Endothelial cell (in vitro differentiated cells): ENCODE measurements around the gene MAP3K6. TPM values are rescaled to one million over a fixed set of nuclear protein-coding genes. Genes with fewer than 3 reads are reported as not detected.
A peak's percentile ranks its signal among the peaks of the same experiment; 100 is the strongest.

Experiments
- DNase-seq: peaks from one replicate; pipeline ENCODE4 v3.0.0; 2021; ENCODE audit warnings: low spot score
- H3K27ac Mint-ChIP-seq: one replicate; pipeline ENCODE4 v1.8.0; 2021; ENCODE audit warnings: mixed read lengths, inconsistent platforms; ENCODE audit not compliant: unreplicated experiment
- H3K27me3 Mint-ChIP-seq: one replicate; pipeline ENCODE4 v1.8.0; 2021; ENCODE audit warnings: mild to moderate bottlenecking, moderate library complexity, mixed read lengths, inconsistent platforms; ENCODE audit not compliant: unreplicated experiment
- H3K36me3 Mint-ChIP-seq: one replicate; pipeline ENCODE4 v1.8.0; 2021; ENCODE audit warnings: mild to moderate bottlenecking, low read depth, mixed read lengths, inconsistent platforms; ENCODE audit not compliant: unreplicated experiment
- H3K4me1 Mint-ChIP-seq: one replicate; pipeline ENCODE4 v1.8.0; 2021; ENCODE audit warnings: mild to moderate bottlenecking, mixed read lengths, inconsistent platforms; ENCODE audit not compliant: unreplicated experiment
- H3K4me3 Mint-ChIP-seq: one replicate; pipeline ENCODE4 v1.8.0; 2021; ENCODE audit warnings: mild to moderate bottlenecking, mixed read lengths, inconsistent platforms; ENCODE audit not compliant: unreplicated experiment
- H3K9me3 Mint-ChIP-seq: one replicate; pipeline ENCODE4 v1.8.0; 2021; ENCODE audit warnings: mixed read lengths, inconsistent platforms; ENCODE audit not compliant: unreplicated experiment
- total RNA-seq: library from RNA; stranded (reverse); fragmentation: NEBNext Ultra II Directional; extraction: Animal tissue kit (Norgen Biotek cat#: 25700); gene quantifications from one replicate; pipeline ENCODE4 v1.2.1, GENCODE V29; 2021; ENCODE audit not compliant: unreplicated experiment
- TF ChIP-seq, protein P1 (sequence below): fragments of 200-600 bp; sonication (generic); IDR thresholded peaks from one replicate; pipeline ENCODE4 v1.5.0; 2021; ENCODE audit warnings: antibody characterized with exemption; ENCODE audit not compliant: unreplicated experiment

MAP3K6 gene
- total RNA-seq, 1 donor from 2014 or later: 35.7 TPM

DNA sequence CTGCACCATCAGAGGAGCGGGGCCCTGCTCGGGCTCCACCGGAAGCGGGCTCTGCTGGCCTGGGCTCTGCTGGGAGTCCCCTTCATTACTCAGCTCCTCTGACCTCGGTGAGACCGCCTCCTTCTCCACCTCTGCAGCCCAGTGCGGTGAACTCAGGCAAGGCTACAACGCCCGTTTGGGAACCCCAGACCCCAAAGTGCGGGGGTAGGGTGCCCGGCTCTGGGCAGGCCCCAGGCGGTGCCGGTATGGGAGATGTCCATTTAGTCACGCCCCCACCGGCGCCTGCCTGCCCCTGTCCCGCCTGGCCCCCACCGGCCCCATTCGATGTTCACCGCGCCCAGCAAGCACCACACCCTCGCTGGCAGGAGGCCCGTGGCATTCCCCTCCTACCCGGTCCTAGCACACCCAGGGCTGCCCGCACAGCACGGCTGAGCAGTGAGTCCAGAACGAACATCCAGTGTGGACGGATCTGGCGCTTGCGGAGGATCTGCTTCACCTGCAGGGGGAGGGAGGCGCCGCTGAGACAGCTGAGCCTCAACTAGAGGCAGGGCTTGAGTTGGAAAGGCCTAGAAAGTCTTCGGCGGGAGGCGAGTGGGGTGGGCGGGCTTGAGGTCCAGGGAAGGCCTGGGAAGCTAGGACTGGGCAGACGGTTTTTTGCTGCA, 10.0 kb downstream of the MAP3K6 start:
- DNase-seq: no peak
- Mint-ChIP-seq H3K27me3 (peaks cover 11% of the 10 kb centered on the region), H3K36me3 (peaks cover 21% of the 10 kb centered on the region)

DNA sequence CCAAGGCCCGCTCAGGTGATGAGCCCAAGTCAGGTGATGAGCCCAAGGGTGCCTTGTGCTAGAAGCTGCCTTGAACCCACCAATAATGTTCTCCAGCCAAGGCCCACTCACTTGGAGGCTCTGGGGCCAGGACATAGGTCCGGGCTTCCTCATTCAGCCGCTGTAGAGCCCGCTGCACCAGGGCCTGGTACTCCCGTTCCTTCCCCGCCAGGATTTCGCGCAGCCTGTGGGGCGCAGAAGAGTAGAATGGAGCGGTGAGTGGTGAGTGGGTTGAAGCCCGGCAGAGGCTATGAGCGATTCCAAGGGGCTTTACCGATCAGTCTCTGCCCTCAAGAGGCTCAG, 10.5 kb downstream of the MAP3K6 start:
- Mint-ChIP-seq H3K36me3 (peaks cover 21% of the 10 kb centered on the region), H3K4me1 (peaks cover 4% of the 10 kb centered on the region), H3K4me3 (no peak overlapping the region), H3K27ac (no peak overlapping the region), H3K27me3 (peaks cover 12% of the 10 kb centered on the region), H3K9me3 (no peaks in the 10 kb centered on the region)
- no peak for DNase-seq
- TF ChIP-seq, protein P1, sequence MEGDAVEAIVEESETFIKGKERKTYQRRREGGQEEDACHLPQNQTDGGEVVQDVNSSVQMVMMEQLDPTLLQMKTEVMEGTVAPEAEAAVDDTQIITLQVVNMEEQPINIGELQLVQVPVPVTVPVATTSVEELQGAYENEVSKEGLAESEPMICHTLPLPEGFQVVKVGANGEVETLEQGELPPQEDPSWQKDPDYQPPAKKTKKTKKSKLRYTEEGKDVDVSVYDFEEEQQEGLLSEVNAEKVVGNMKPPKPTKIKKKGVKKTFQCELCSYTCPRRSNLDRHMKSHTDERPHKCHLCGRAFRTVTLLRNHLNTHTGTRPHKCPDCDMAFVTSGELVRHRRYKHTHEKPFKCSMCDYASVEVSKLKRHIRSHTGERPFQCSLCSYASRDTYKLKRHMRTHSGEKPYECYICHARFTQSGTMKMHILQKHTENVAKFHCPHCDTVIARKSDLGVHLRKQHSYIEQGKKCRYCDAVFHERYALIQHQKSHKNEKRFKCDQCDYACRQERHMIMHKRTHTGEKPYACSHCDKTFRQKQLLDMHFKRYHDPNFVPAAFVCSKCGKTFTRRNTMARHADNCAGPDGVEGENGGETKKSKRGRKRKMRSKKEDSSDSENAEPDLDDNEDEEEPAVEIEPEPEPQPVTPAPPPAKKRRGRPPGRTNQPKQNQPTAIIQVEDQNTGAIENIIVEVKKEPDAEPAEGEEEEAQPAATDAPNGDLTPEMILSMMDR: no peak

More for the DNA sequence above, 10.0 kb downstream of the MAP3K6 start:
- Mint-ChIP-seq H3K27ac (no peak overlapping the region), H3K9me3 (no peaks in the 10 kb centered on the region), H3K4me1 (peaks cover 4% of the 10 kb centered on the region), H3K4me3 (no peak overlapping the region)
- TF ChIP-seq, protein P1: no peak

DNA sequence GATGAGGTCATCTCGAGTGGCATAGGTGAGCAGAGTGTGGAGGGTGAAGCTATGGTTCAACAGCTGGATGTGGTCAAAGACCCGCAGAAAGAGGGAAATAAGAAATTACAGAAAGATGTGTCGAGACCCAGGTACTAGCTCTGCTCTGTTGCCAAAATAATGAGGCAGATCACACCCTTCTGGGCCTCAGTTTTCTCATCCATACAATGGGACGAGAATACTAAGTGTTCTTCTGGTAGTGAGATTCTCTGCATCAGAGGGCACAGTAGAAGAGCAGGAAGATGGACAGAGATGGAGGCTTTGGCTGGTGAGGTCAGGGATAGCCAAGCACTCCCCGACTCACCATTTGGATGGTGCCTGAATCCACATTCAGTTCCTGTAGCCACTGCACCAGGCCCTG, 11.1 kb downstream of the MAP3K6 start:
- TF ChIP-seq, protein P1: no peak
- Mint-ChIP-seq H3K9me3 (no peaks in the 10 kb centered on the region), H3K36me3 (peaks cover 21% of the 10 kb centered on the region), H3K4me1 (peaks cover 4% of the 10 kb centered on the region), H3K27ac (no peak overlapping the region), H3K4me3 (peak overlapping the region; percentile 15), H3K27me3 (peaks cover 12% of the 10 kb centered on the region)
- no peak for DNase-seq

DNA sequence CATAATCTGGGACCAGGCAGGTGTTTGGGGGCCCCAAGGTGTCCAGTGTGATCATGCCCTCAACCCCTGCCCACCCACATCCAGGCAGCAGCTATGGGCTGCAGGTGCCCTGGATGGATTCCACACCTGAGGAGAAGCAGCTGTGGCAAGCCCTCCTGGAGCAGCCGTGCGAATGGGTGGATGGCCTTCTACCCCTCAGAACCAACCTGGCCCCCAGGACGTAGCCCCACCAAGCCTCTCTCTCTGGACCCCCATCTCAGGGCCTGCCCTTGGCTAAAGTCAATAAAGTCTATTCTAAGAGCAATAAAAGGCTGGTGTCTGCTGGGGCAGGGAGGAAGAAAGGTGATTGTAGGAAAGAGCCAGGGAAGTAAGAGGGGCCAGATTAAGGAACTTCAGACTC, 13.1 kb downstream of the MAP3K6 start:
- DNase-seq: no peak
- H3K9me3 Mint-ChIP-seq: no peaks in the 10 kb centered on the region
- peaks cover 14% of the 10 kb centered on the region for H3K36me3 Mint-ChIP-seq
- H3K4me1 Mint-ChIP-seq: no peaks in the 10 kb centered on the region
- peak overlapping the region; percentile 65 for H3K4me3 Mint-ChIP-seq
- H3K27me3 Mint-ChIP-seq: peaks cover 7% of the 10 kb centered on the region
- TF ChIP-seq, protein P1: no peak
- H3K27ac Mint-ChIP-seq: no peak overlapping the region

DNA sequence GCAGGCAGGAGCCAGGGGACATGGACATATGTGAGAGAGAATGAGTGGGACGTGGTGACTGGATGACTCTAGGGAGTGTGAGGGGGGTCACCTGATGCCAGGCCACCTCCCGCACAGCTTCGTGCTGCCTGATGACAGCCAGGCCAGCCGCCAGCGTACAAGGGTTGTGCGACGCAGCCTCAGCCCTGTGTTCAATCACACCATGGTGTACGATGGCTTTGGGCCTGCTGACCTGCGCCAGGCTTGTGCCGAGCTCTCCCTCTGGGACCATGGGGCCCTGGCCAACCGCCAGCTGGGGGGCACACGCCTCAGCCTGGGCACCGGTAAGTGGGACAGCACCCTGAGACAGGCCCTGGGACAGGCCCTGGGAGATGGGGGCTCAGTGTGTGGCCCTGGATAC, 13.6 kb downstream of the MAP3K6 start:
- Mint-ChIP-seq H3K27ac (no peak overlapping the region), H3K27me3 (peaks cover 8% of the 10 kb centered on the region), H3K9me3 (no peaks in the 10 kb centered on the region), H3K4me1 (no peaks in the 10 kb centered on the region), H3K36me3 (peaks cover 14% of the 10 kb centered on the region), H3K4me3 (peak overlapping the region; percentile 47)
- TF ChIP-seq, protein P1: no peak
- DNase-seq: no peak
